Prostate gland (tissue), 2 donors: ENCODE results near the gene FBXW7. TPM values are rescaled to one million over a fixed set of nuclear protein-coding genes. Genes with fewer than 3 reads are reported as not detected.

Experiments used
- DNase-seq: peaks from one replicate; pipeline ENCODE4 v3.0.0-alpha.2; 2019; ENCODE audit warnings: low spot score
- H3K27ac ChIP-seq, 2 donors: fragments of 200-600 bp; sonication (generic); 2 replicates each; pipeline ENCODE4 v1.5.1; 2017 to 2019
- H3K27me3 ChIP-seq: fragments of 200-600 bp; sonication (generic); replicated peaks from 2 replicates; pipeline ENCODE4 v1.5.1; 2019; ENCODE audit not compliant: insufficient read depth
- H3K36me3 ChIP-seq, 2 donors: fragments of 200-600 bp; sonication (generic); 1 replicate in 1 of 2; 2 replicates in 1 of 2; pipeline versions ENCODE4 v1.5.1 to v1.8.1; 2017 to 2019
- H3K4me1 ChIP-seq: fragments of 200-600 bp; sonication (generic); replicated peaks from 2 replicates; pipeline ENCODE4 v1.5.1; 2019
- H3K4me3 ChIP-seq, 2 donors: fragments of 200-600 bp; sonication (generic); 2 replicates each; pipeline ENCODE4 v1.5.1; 2017 to 2019
- H3K9me3 ChIP-seq: fragments of 200-600 bp; sonication (generic); 2 replicates; pipeline ENCODE4 v1.5.1; 2017
- CTCF ChIP-seq, 4 experiments: fragments of 200-600 bp in 2 of 4; fragments of 450-650 bp in 2 of 4; sonication (generic) in 2 of 4; IDR thresholded peaks; 1 replicate in 3 of 4; 2 replicates in 1 of 4; pipeline ENCODE4 v1.5.1; 2016 to 2019; ENCODE audit warnings: antibody characterized with exemption in 4 of 4, mild to moderate bottlenecking in 2 of 4, moderate library complexity in 2 of 4
- POLR2A ChIP-seq: fragments of 450-650 bp; IDR thresholded peaks from one replicate; pipeline ENCODE4 v1.6.1; 2016; ENCODE audit warnings: antibody characterized with exemption, mild to moderate bottlenecking
- POLR2AphosphoS5 ChIP-seq: sonication (generic); formaldehyde crosslinking; IDR thresholded peaks from one replicate; pipeline ENCODE4 v1.6.1; 2017; ENCODE audit warnings: antibody characterized with exemption
- WGBS: methylation state at CpG from one replicate; pipeline ENCODE4 v1.1.5; 2018; 5-methylcytosine and 5-hydroxymethylcytosine counted together
- intact Hi-C: fragments of 100-400 bp; cut with DNase I; formaldehyde crosslinking; loops from one replicate; pipeline ENCODE4 v1.14.2; 2022
- total RNA-seq, 2 donors: library from RNA; depleted of rRNA; stranded (reverse); fragments of >200 nt; gene quantifications; one replicate each; pipeline ENCODE4 v1.1.0, GENCODE V29; 2016

The FBXW7 gene
- total RNA-seq, 2 donors from 2014 or later: 21.8 to 24.9 TPM

- DNase-seq: no peak
- H3K4me3 ChIP-seq: peak overlapping the region; percentile 84 to 87
- H3K27me3 ChIP-seq: no peaks in the 10 kb centered on the region
- intact Hi-C loops: loop anchor here (10.0 kb wide), 1 partner anchor 239 kb away; the partner anchor contains the start of genes ARFIP1 and TIGD4
- under 1% methylated on average over 58 of the region's 60 CpGs for WGBS
- no peaks in the 10 kb centered on the region for H3K36me3 ChIP-seq
- no peaks in the 10 kb centered on the region for H3K9me3 ChIP-seq
- peak overlapping the region; percentile 80 to 86 for H3K27ac ChIP-seq
- peaks cover 6% of the 10 kb centered on the region for H3K4me1 ChIP-seq
- TF ChIP-seq CTCF (IDR thresholded peaks at IDR 0.05) (no peak), POLR2A (no peak), POLR2AphosphoS5 (no peak)
Observed at GRCh38 chr4:152535360-152535902, 461 bp downstream of the FBXW7 start.

GRCh38 chr4:152534541-152535359 lies 1.1 kb downstream of the FBXW7 start:
- TF ChIP-seq CTCF (IDR thresholded peaks at IDR 0.05): no peak
- no peak for TF ChIP-seq POLR2A
- TF ChIP-seq POLR2AphosphoS5: no peak
- Histone ChIP-seq H3K4me1 (peaks cover 6% of the 10 kb centered on the region), H3K36me3 (no peaks in the 10 kb centered on the region), H3K9me3 (no peaks in the 10 kb centered on the region), H3K27ac (peak overlapping the region; percentile 80 to 86), H3K27me3 (no peaks in the 10 kb centered on the region), H3K4me3 (peak overlapping the region; percentile 84 to 87)
- WGBS: 2% methylated on average over 33 of the region's 45 CpGs
- intact Hi-C loops: loop anchor here (10.0 kb wide), 1 partner anchor 240 kb away; the partner anchor contains the start of genes ARFIP1 and TIGD4
- DNase-seq: no peak

GRCh38 chr4:152531479-152531878 lies 4.4 kb downstream of the FBXW7 start:
- WGBS: 82% methylated on average over 3 of the region's 3 CpGs
- H3K4me1 ChIP-seq: no peaks in the 10 kb centered on the region
- no peak overlapping the region for H3K27ac ChIP-seq

GRCh38 chr4:152530600-152530999 lies 5.3 kb downstream of the FBXW7 start:
- H3K4me1 ChIP-seq: no peaks in the 10 kb centered on the region
- intact Hi-C loops: loop anchor here (10.0 kb wide), 1 partner anchor 244 kb away; the partner anchor contains the start of genes ARFIP1 and TIGD4
- 83% methylated on average over 2 of the region's 2 CpGs for WGBS
- no peak for DNase-seq
- H3K9me3 ChIP-seq: no peaks in the 10 kb centered on the region
- H3K36me3 ChIP-seq: no peaks in the 10 kb centered on the region
- no peak overlapping the region for H3K4me3 ChIP-seq
- no peak for TF ChIP-seq POLR2AphosphoS5
- TF ChIP-seq POLR2A: no peak
- no peak for TF ChIP-seq CTCF (IDR thresholded peaks at IDR 0.05)
- no peaks in the 10 kb centered on the region for H3K27me3 ChIP-seq
- no peak overlapping the region for H3K27ac ChIP-seq

More at GRCh38 chr4:152531479-152531878, 4.4 kb downstream of the FBXW7 start:
- Histone ChIP-seq H3K9me3 (no peaks in the 10 kb centered on the region), H3K36me3 (no peaks in the 10 kb centered on the region), H3K27me3 (no peaks in the 10 kb centered on the region), H3K4me3 (no peak overlapping the region)
- no peak for DNase-seq
- no peak for TF ChIP-seq POLR2A
- TF ChIP-seq CTCF (IDR thresholded peaks at IDR 0.05): no peak
- TF ChIP-seq POLR2AphosphoS5: no peak
- intact Hi-C loops: loop anchor here (10.0 kb wide), 1 partner anchor 243 kb away; the partner anchor contains the start of genes ARFIP1 and TIGD4
